Measurements from ENCODE around the gene RPP25.
A peak's percentile ranks its signal among the peaks of the same experiment; 100 is the strongest.

The RPP25 gene

GRCh38 chr15:74937590-74938371 is 18.8 kb downstream of the RPP25 start, which contains the start of gene COX5A (continued):
- TF ChIP-seq CTCF (tag by site-specific recombination; IDR thresholded peaks at IDR 0.05): peak; percentile 87
- no peak for TF ChIP-seq SETDB1 (IDR thresholded peaks at IDR 0.05; ENCODE audit: insufficient read length, low read length)
- TF ChIP-seq ZNF701 (tag by site-specific recombination; IDR thresholded peaks at IDR 0.05): no peak
- no peak for TF ChIP-seq SCRT1 (tag by site-specific recombination; IDR thresholded peaks at IDR 0.05; ENCODE audit: borderline replicate concordance)
- TF ChIP-seq ZNF341 (tag by site-specific recombination; IDR thresholded peaks at IDR 0.05; ENCODE audit: low read depth): peak; percentile 16; the same call in 1 of the 2 replicates
- TF ChIP-seq AEBP2 (tag by site-specific recombination; IDR thresholded peaks at IDR 0.05; ENCODE audit: borderline replicate concordance): no peak
- peak; percentile 22; the same call in 1 of the 2 replicates for TF ChIP-seq ZNF585B (tag by site-specific recombination; IDR thresholded peaks at IDR 0.05)
- TF ChIP-seq ZSCAN16 (tag by site-specific recombination; IDR thresholded peaks at IDR 0.05): peak; percentile 49
- no peak for TF ChIP-seq ZNF157 (tag by site-specific recombination; IDR thresholded peaks at IDR 0.05)
- TF ChIP-seq ZNF350 (tag by site-specific recombination; IDR thresholded peaks at IDR 0.05): no peak
- no peak; the same call in 1 of the 2 replicates for TF ChIP-seq ZNF843 (tag by site-specific recombination; IDR thresholded peaks at IDR 0.05)
- TF ChIP-seq ZNF558 (tag by site-specific recombination; IDR thresholded peaks at IDR 0.05): no peak
- TF ChIP-seq ZNF623 (tag by site-specific recombination; IDR thresholded peaks at IDR 0.05): peak; percentile 28; the same call in 1 of the 2 replicates
- TF ChIP-seq KLF17 (tag by site-specific recombination; IDR thresholded peaks at IDR 0.05): no peak; the same call in none of the 2 replicates
- TF ChIP-seq ZSCAN23 (tag by site-specific recombination; IDR thresholded peaks at IDR 0.05): no peak
- TF ChIP-seq ZNF768 (tag by site-specific recombination; IDR thresholded peaks at IDR 0.05): no peak; the same call in 1 of the 2 replicates
- peak; percentile 78 for TF ChIP-seq BCL11A (tag by site-specific recombination; IDR thresholded peaks at IDR 0.05; ENCODE audit: low read depth)
- TF ChIP-seq ZBTB7A (tag by site-specific recombination; IDR thresholded peaks at IDR 0.05; ENCODE audit: low read depth): no peak; the same call in none of the 2 replicates
- TF ChIP-seq ZBTB26 (tag by site-specific recombination; optimal IDR thresholded peaks at IDR 0.05): peak; percentile 99
- TF ChIP-seq HOXD13 (CRISPR knock-in tag; IDR thresholded peaks at IDR 0.05; ENCODE audit: borderline replicate concordance): no peak
- TF ChIP-seq PRDM6 (tag by site-specific recombination; IDR thresholded peaks at IDR 0.05): no peak; the same call in 1 of the 2 replicates
- TF ChIP-seq PBX3 (CRISPR knock-in tag; IDR thresholded peaks at IDR 0.05): peak; percentile 84; the same call in 1 of the 2 replicates
- peak; percentile 85 for TF ChIP-seq ZEB2 (tag by site-specific recombination; IDR thresholded peaks at IDR 0.05)
- TF ChIP-seq KLF9 (tag by site-specific recombination; IDR thresholded peaks at IDR 0.05; ENCODE audit: low read depth): peak; percentile 10
- no peak for TF ChIP-seq ZNF48 (tag by site-specific recombination; IDR thresholded peaks at IDR 0.05)
- no peak for TF ChIP-seq ZNF311 (tag by site-specific recombination; IDR thresholded peaks at IDR 0.05; ENCODE audit: borderline replicate concordance)
- no peak for TF ChIP-seq ZNF24 (tag by site-specific recombination; IDR thresholded peaks at IDR 0.05)
- no peak; the same call in 1 of the 2 replicates for TF ChIP-seq ZNF639 (tag by site-specific recombination; IDR thresholded peaks at IDR 0.05)
- no peak; the same call in 1 of the 2 replicates for TF ChIP-seq ZNF366 (tag by site-specific recombination; conservative IDR thresholded peaks at IDR 0.05)
- no peak for TF ChIP-seq ZNF791 (tag by site-specific recombination; IDR thresholded peaks at IDR 0.05)

Data from HEK293 (cell line).